Mesendoderm (in vitro differentiated cells): ENCODE data around the gene SYTL5.

Experiments used
- DNase-seq: peaks from one replicate; pipeline ENCODE4 v3.0.0; 2013
- H2AK5ac ChIP-seq: 2 replicates; pipeline ENCODE4 v1.6.1; 2013; ENCODE audit warnings: low read length, inconsistent platforms
- H2BK120ac ChIP-seq: 2 replicates; pipeline ENCODE4 v1.6.1; 2013; ENCODE audit warnings: low read depth, mild to moderate bottlenecking, low read length, moderate library complexity, mixed read lengths
- H2BK15ac ChIP-seq: replicated peaks from 2 replicates; pipeline ENCODE4 v1.6.1; 2013; ENCODE audit warnings: low read depth, mild to moderate bottlenecking, moderate library complexity
- H2BK5ac ChIP-seq: 2 replicates; pipeline ENCODE4 v1.6.1; 2013; ENCODE audit warnings: low read length, inconsistent platforms
- H3K18ac ChIP-seq: 2 replicates; pipeline ENCODE4 v1.6.1; 2013; ENCODE audit warnings: mild to moderate bottlenecking, low read length, mixed read lengths
- H3K23ac ChIP-seq: one replicate; pipeline ENCODE4 v1.6.1; 2013; ENCODE audit warnings: low read length
- H3K27ac ChIP-seq: 2 replicates; pipeline ENCODE4 v1.5.1; 2013; ENCODE audit warnings: low read depth, mild to moderate bottlenecking, inconsistent platforms, low read length, moderate library complexity
- H3K27me3 ChIP-seq: 2 replicates; pipeline ENCODE4 v1.6.1; 2013; ENCODE audit warnings: low read length, control low read depth, mild to moderate bottlenecking, inconsistent platforms; ENCODE audit not compliant: insufficient read depth, poor library complexity
- H3K36me3 ChIP-seq: 2 replicates; pipeline ENCODE4 v1.6.1; 2013; ENCODE audit warnings: low read length, inconsistent platforms; ENCODE audit not compliant: control insufficient read depth, insufficient read depth
- H3K4ac ChIP-seq: one replicate; pipeline ENCODE4 v1.6.1; 2013; ENCODE audit warnings: low read depth, mild to moderate bottlenecking, low read length, moderate library complexity
- H3K4me1 ChIP-seq: 2 replicates; pipeline ENCODE4 v1.6.1; 2013; ENCODE audit warnings: low read depth, low read length, inconsistent platforms; ENCODE audit not compliant: control insufficient read depth
- H3K4me2 ChIP-seq: 2 replicates; pipeline ENCODE4 v1.6.1; 2013; ENCODE audit warnings: low read length
- H3K4me3 ChIP-seq: 2 replicates; pipeline ENCODE4 v1.5.1; 2013; ENCODE audit warnings: mild to moderate bottlenecking, low read length
- H3K56ac ChIP-seq: one replicate; pipeline ENCODE4 v1.6.1; 2013; ENCODE audit warnings: low read length
- H3K79me1 ChIP-seq: 2 replicates; pipeline ENCODE4 v1.6.1; 2013; ENCODE audit warnings: low read length, inconsistent platforms
- H3K79me2 ChIP-seq: 2 replicates; pipeline ENCODE4 v1.6.1; 2013; ENCODE audit warnings: mild to moderate bottlenecking, low read length; ENCODE audit not compliant: control insufficient read depth, insufficient read depth
- H3K9ac ChIP-seq: 2 replicates; pipeline ENCODE4 v1.6.1; 2013; ENCODE audit warnings: low read length, inconsistent platforms
- H4K5ac ChIP-seq: one replicate; pipeline ENCODE4 v1.6.1; 2013; ENCODE audit warnings: low read length
- H4K8ac ChIP-seq: one replicate; pipeline ENCODE4 v1.6.1; 2013; ENCODE audit warnings: low read depth, mild to moderate bottlenecking, control low read depth, low read length, moderate library complexity
- WGBS: extraction: QIAGEN DNeasy Blood & Tissue Kit; methylation state at CpG from one replicate; pipeline ENCODE4 v1.1.7; 2013; ENCODE audit warnings: low lambda C conversion rate, missing lambda C conversion rate; ENCODE audit not compliant: insufficient coverage; ENCODE audit errors: extremely low coverage; 5-methylcytosine and 5-hydroxymethylcytosine counted together

Gene SYTL5

GRCh38 chrX:38105216-38105725, 98.9 kb downstream of the SYTL5 start:
- no CpG with 5 or more reads among the region's 6 CpGs for WGBS
- Histone ChIP-seq H3K4me1 (no peaks in the 10 kb centered on the region), H3K56ac (no peak overlapping the region), H3K4ac (no peak overlapping the region), H4K5ac (no peak overlapping the region), H3K4me3 (no peak overlapping the region), H3K79me1 (no peaks in the 10 kb centered on the region), H3K4me2 (no peak overlapping the region), H3K23ac (no peak overlapping the region), H2BK15ac (no peak overlapping the region), H2BK5ac (no peak overlapping the region), H3K27me3 (no peaks in the 10 kb centered on the region), H3K18ac (no peak overlapping the region), H4K8ac (no peak overlapping the region), H3K79me2 (no peaks in the 10 kb centered on the region), H3K9ac (no peak overlapping the region), H3K36me3 (no peaks in the 10 kb centered on the region), H2BK120ac (no peak overlapping the region), H3K27ac (no peak overlapping the region), H2AK5ac (no peak overlapping the region)
- DNase-seq = peak; percentile 13

- H3K9ac ChIP-seq = no peak overlapping the region
- no peak overlapping the region for H2BK15ac ChIP-seq
- WGBS = no CpG with 5 or more reads among the region's 6 CpGs
- no peaks in the 10 kb centered on the region for H3K79me2 ChIP-seq
- no peak overlapping the region for H3K23ac ChIP-seq
- no peak for DNase-seq
- H2AK5ac ChIP-seq = no peak overlapping the region
- H3K4me3 ChIP-seq = no peak overlapping the region
- no peaks in the 10 kb centered on the region for H3K4me1 ChIP-seq
- no peaks in the 10 kb centered on the region for H3K27me3 ChIP-seq
- no peak overlapping the region for H4K5ac ChIP-seq
- H3K27ac ChIP-seq = no peak overlapping the region
- H2BK120ac ChIP-seq = no peak overlapping the region
- no peaks in the 10 kb centered on the region for H3K79me1 ChIP-seq
- no peak overlapping the region for H3K18ac ChIP-seq
- H4K8ac ChIP-seq = no peak overlapping the region
- H3K56ac ChIP-seq = no peak overlapping the region
- H3K4ac ChIP-seq = no peak overlapping the region
- H3K4me2 ChIP-seq = no peak overlapping the region
- H2BK5ac ChIP-seq = no peak overlapping the region
- H3K36me3 ChIP-seq = no peaks in the 10 kb centered on the region
These were observed 100.8 kb downstream of the SYTL5 start for GRCh38 chrX:38106991-38107655.

- H3K4me3 ChIP-seq = no peak overlapping the region
- H2AK5ac ChIP-seq = no peak overlapping the region
- no CpG with 5 or more reads among the region's 6 CpGs for WGBS
- H2BK5ac ChIP-seq = no peak overlapping the region
- no peak overlapping the region for H4K5ac ChIP-seq
- H2BK15ac ChIP-seq = no peak overlapping the region
- H3K36me3 ChIP-seq = no peaks in the 10 kb centered on the region
- no peaks in the 10 kb centered on the region for H3K79me2 ChIP-seq
- no peak overlapping the region for H4K8ac ChIP-seq
- no peaks in the 10 kb centered on the region for H3K4me1 ChIP-seq
- no peak overlapping the region for H3K56ac ChIP-seq
- DNase-seq = no peak
- no peak overlapping the region for H3K9ac ChIP-seq
- H3K4ac ChIP-seq = no peak overlapping the region
- no peaks in the 10 kb centered on the region for H3K79me1 ChIP-seq
- H3K23ac ChIP-seq = no peak overlapping the region
- no peak overlapping the region for H3K27ac ChIP-seq
- H3K4me2 ChIP-seq = no peak overlapping the region
- H2BK120ac ChIP-seq = no peak overlapping the region
- no peak overlapping the region for H3K18ac ChIP-seq
- H3K27me3 ChIP-seq = no peaks in the 10 kb centered on the region
These were observed 102.0 kb downstream of the SYTL5 start for GRCh38 chrX:38108364-38108763.

GRCh38 chrX:38109042-38109898, 102.9 kb downstream of the SYTL5 start:
- Histone ChIP-seq H3K4me2 (no peak overlapping the region), H3K56ac (no peak overlapping the region), H3K18ac (no peak overlapping the region), H3K36me3 (no peaks in the 10 kb centered on the region), H3K4ac (no peak overlapping the region), H3K27ac (no peak overlapping the region), H2AK5ac (no peak overlapping the region), H3K23ac (no peak overlapping the region), H2BK15ac (no peak overlapping the region), H3K27me3 (no peaks in the 10 kb centered on the region), H2BK5ac (no peak overlapping the region), H4K5ac (no peak overlapping the region), H3K4me1 (no peaks in the 10 kb centered on the region), H4K8ac (no peak overlapping the region), H3K79me1 (no peaks in the 10 kb centered on the region), H2BK120ac (no peak overlapping the region), H3K4me3 (no peak overlapping the region), H3K79me2 (no peaks in the 10 kb centered on the region), H3K9ac (no peak overlapping the region)
- no peak for DNase-seq
- no CpG with 5 or more reads among the region's 4 CpGs for WGBS

GRCh38 chrX:38110231-38110630, 103.9 kb downstream of the SYTL5 start:
- WGBS = no CpG with 5 or more reads among the region's 6 CpGs
- Histone ChIP-seq H4K5ac (no peak overlapping the region), H3K79me2 (no peaks in the 10 kb centered on the region)

More at GRCh38 chrX:38110231-38110630, 103.9 kb downstream of the SYTL5 start:
- no peak overlapping the region for H2BK15ac ChIP-seq
- H3K36me3 ChIP-seq = no peaks in the 10 kb centered on the region
- peak; percentile 44 for DNase-seq
- H3K4me1 ChIP-seq = no peaks in the 10 kb centered on the region
- no peak overlapping the region for H3K4me3 ChIP-seq
- no peak overlapping the region for H3K56ac ChIP-seq
- no peak overlapping the region for H3K27ac ChIP-seq
- H3K4me2 ChIP-seq = no peak overlapping the region
- no peak overlapping the region for H3K18ac ChIP-seq
- no peak overlapping the region for H2AK5ac ChIP-seq
- H2BK120ac ChIP-seq = no peak overlapping the region
- no peaks in the 10 kb centered on the region for H3K79me1 ChIP-seq
- no peak overlapping the region for H2BK5ac ChIP-seq
- H3K23ac ChIP-seq = no peak overlapping the region
- H4K8ac ChIP-seq = no peak overlapping the region
- no peak overlapping the region for H3K9ac ChIP-seq
- H3K4ac ChIP-seq = no peak overlapping the region
- H3K27me3 ChIP-seq = no peaks in the 10 kb centered on the region
